Measurements from ENCODE around the gene PRDM16. TPM values are rescaled to one million over a fixed set of nuclear protein-coding genes. Genes with fewer than 3 reads are reported as not detected.

PRDM16 gene
- polyA plus RNA-seq, 2 donors = 0.15 to 0.28 TPM

DNA sequence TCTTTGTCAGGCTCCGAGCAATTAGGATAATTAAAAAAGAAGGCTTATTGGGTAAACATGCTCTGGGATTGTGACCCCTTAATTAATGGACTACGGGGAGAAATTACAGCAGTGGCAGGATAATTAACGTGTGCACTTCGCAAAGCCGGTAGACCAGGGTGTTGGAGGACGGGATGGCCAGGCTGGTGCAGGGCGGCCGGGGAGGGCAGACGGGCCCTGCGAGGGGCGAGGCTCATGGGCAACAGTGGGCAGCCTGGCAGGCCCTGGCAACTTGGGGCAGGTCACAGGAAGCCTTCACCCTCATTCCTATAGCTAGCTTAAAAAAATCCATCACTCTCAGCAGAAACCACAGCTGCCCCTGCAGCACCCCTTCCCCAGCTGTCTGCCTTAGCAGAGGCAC, 199.3 kb downstream of the PRDM16 start:
- Histone ChIP-seq H3K27ac (ENCODE audit: low read depth in 2 of 2, low read length in 1 of 2) (no peak overlapping the region), H3K4me3 (ENCODE audit: low read depth in 1 of 2, low read length in 2 of 2) (no peak overlapping the region), H3K27me3 (ENCODE audit: control insufficient read depth in 1 of 2, insufficient read depth in 2 of 2, low read length in 2 of 2) (no peaks in the 10 kb centered on the region), H3K4me1 (ENCODE audit: control insufficient read depth in 2 of 2, insufficient read depth in 2 of 2, low read length in 1 of 2) (no peaks in the 10 kb centered on the region), H3K36me3 (ENCODE audit: control insufficient read depth in 2 of 2, insufficient read depth in 2 of 2, low read length in 1 of 2) (no peaks in the 10 kb centered on the region), H3K9me3 (ENCODE audit: control insufficient read depth in 2 of 2, insufficient read depth in 1 of 2, low read depth in 1 of 2, low read length in 1 of 2) (no peaks in the 10 kb centered on the region)
- WGBS, 2 donors = 72 to 73% methylated on average over 11 of the region's 11 CpGs

DNA sequence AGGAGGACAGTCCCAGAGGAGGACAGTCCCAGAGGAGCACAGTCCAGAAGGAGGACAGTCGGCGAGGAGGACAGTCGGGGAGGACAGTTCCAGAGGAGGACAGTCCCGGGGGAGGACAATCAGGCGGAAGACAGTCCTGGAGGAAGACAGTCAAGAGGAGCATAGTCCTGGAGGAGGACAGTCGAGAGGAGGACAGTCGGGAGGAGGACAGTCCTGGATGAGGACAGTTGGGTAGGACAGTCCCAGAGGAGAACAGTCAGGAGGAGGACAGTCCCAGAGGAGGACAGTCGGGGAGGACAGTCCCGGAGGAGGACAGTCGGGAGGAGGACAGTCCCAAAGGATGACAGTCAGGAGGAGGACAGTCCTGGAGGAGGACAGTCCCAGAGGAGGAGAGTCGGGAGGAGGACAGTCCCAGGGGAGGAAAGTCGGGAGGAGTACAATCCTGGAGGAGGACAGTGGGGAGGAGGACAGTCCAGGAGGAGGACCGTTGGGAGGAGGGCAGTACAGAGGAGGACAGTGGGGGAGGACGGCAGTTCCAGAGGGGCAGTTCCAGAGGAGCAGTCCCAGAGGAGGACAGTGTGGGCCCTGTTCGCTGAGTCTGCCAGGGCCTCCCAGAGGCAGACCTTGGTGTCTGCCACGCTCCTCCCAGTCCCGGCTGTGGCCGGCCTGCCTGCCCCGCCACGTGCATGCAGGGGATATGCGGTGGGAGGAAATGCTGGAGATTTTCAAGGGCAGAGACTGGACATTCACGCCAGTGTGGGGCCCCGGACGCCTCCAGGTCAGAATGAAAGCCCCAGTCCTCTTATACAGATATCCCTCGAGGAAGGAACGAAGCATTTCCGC, 201.6 kb downstream of the PRDM16 start:
- no peaks in the 10 kb centered on the region for H3K27me3 ChIP-seq (ENCODE audit: control insufficient read depth in 1 of 2, insufficient read depth in 2 of 2, low read length in 2 of 2)
- WGBS, 2 donors = 76 to 80% methylated on average over 27 of the region's 27 CpGs
- no peaks in the 10 kb centered on the region for H3K4me1 ChIP-seq (ENCODE audit: control insufficient read depth in 2 of 2, insufficient read depth in 2 of 2, low read length in 1 of 2)
- no peaks in the 10 kb centered on the region for H3K9me3 ChIP-seq (ENCODE audit: control insufficient read depth in 2 of 2, insufficient read depth in 1 of 2, low read depth in 1 of 2, low read length in 1 of 2)
- H3K27ac ChIP-seq (ENCODE audit: low read depth in 2 of 2, low read length in 1 of 2) = no peak overlapping the region
- no peaks in the 10 kb centered on the region for H3K36me3 ChIP-seq (ENCODE audit: control insufficient read depth in 2 of 2, insufficient read depth in 2 of 2, low read length in 1 of 2)
- H3K4me3 ChIP-seq (ENCODE audit: low read depth in 1 of 2, low read length in 2 of 2) = no peak overlapping the region

DNA sequence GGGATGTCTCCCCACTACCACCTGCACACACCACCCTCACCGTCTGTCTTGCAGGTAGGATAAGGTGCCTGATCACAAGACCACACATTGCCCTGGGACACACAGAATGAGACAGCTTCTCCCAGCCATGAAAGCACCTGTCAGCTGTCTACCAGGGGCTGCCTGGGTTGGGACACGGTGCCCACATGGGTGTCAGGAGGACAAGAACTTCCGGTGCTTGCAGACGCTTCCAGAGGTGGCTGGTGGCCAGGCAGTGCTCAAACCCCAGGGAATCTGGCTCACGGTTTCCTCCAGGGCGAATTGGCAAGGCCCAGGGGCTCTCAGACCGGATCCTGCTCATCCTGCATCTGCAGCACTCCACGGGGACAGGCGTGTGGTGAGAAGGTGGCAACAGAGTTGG, 202.9 kb downstream of the PRDM16 start:
- H3K27ac ChIP-seq (ENCODE audit: low read depth in 2 of 2, low read length in 1 of 2) = no peak overlapping the region
- 59 to 62% methylated on average over 9 of the region's 9 CpGs for WGBS, 2 donors
- H3K4me3 ChIP-seq (ENCODE audit: low read depth in 1 of 2, low read length in 2 of 2) = no peak overlapping the region
- no peaks in the 10 kb centered on the region for H3K9me3 ChIP-seq (ENCODE audit: control insufficient read depth in 2 of 2, insufficient read depth in 1 of 2, low read depth in 1 of 2, low read length in 1 of 2)
- H3K4me1 ChIP-seq (ENCODE audit: control insufficient read depth in 2 of 2, insufficient read depth in 2 of 2, low read length in 1 of 2) = no peaks in the 10 kb centered on the region
- H3K36me3 ChIP-seq (ENCODE audit: control insufficient read depth in 2 of 2, insufficient read depth in 2 of 2, low read length in 1 of 2) = no peaks in the 10 kb centered on the region
- H3K27me3 ChIP-seq (ENCODE audit: control insufficient read depth in 1 of 2, insufficient read depth in 2 of 2, low read length in 2 of 2) = no peaks in the 10 kb centered on the region

DNA sequence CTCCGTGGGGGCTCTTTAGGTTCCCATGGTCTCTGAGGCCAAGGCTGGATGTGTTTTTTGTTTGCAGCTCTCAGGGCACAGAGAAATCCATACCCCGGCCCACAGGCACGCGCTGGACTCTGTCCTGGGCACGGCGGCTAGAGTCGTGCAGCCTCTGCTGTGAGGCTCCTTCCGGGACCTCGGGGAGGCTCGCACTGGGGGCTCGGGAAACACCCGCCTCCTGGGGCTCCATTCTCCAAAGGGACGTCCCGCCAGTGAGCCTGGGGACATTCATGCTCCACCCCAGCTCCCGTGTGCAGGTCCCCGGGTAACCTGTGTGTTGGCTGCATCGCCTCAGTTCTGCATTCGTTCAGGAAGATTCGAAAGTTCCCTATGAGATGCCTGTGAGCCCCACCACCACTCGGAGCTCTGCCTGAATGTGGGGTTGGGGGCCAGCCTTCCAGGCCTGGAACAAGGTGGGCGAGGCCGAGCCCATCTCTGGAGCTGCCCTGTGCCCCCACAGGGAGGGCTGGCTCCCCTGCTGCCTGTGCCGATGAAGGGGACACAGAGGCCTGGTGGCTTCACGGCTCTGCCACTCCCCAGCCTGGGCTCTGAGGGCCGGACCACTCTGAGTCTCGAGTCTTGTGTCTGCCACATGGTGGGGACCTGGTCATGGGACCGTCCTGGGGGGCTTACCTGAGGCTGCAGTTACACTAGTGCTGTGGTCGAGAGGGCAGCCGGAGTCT, 203.5 kb downstream of the PRDM16 start:
- no peaks in the 10 kb centered on the region for H3K36me3 ChIP-seq (ENCODE audit: control insufficient read depth in 2 of 2, insufficient read depth in 2 of 2, low read length in 1 of 2)
- no peaks in the 10 kb centered on the region for H3K4me1 ChIP-seq (ENCODE audit: control insufficient read depth in 2 of 2, insufficient read depth in 2 of 2, low read length in 1 of 2)
- H3K9me3 ChIP-seq (ENCODE audit: control insufficient read depth in 2 of 2, insufficient read depth in 1 of 2, low read depth in 1 of 2, low read length in 1 of 2) = no peaks in the 10 kb centered on the region
- no peak overlapping the region for H3K27ac ChIP-seq (ENCODE audit: low read depth in 2 of 2, low read length in 1 of 2)
- H3K4me3 ChIP-seq (ENCODE audit: low read depth in 1 of 2, low read length in 2 of 2) = no peak overlapping the region
- WGBS, 2 donors = 79 to 81% methylated on average over 29 of the region's 29 CpGs
- H3K27me3 ChIP-seq (ENCODE audit: control insufficient read depth in 1 of 2, insufficient read depth in 2 of 2, low read length in 2 of 2) = no peaks in the 10 kb centered on the region

DNA sequence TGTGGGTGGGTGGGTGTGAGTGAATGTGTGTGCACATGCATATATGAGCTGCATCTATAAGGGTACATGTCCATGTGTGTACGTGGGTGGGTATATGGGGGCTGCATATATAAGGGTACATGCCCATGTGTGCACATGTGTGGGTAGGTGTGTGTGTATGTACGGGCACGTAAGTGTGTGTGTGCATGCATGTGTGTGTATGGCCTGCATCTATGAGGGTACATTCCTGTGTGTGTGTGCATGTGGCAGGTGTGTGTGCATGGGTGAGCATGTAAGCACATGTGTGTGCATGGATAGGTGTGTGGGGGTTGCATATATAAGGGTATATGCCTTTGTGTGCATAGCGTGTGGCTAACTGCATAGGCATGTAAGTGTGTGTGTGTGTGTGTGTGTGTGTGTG, 204.4 kb downstream of the PRDM16 start:
- Histone ChIP-seq H3K4me3 (ENCODE audit: low read depth in 1 of 2, low read length in 2 of 2) (no peak overlapping the region), H3K9me3 (ENCODE audit: control insufficient read depth in 2 of 2, insufficient read depth in 1 of 2, low read depth in 1 of 2, low read length in 1 of 2) (no peaks in the 10 kb centered on the region), H3K27ac (ENCODE audit: low read depth in 2 of 2, low read length in 1 of 2) (no peak overlapping the region), H3K27me3 (ENCODE audit: control insufficient read depth in 1 of 2, insufficient read depth in 2 of 2, low read length in 2 of 2) (no peaks in the 10 kb centered on the region), H3K4me1 (ENCODE audit: control insufficient read depth in 2 of 2, insufficient read depth in 2 of 2, low read length in 1 of 2) (no peaks in the 10 kb centered on the region), H3K36me3 (ENCODE audit: control insufficient read depth in 2 of 2, insufficient read depth in 2 of 2, low read length in 1 of 2) (no peaks in the 10 kb centered on the region)
- 90 to 100% methylated on average over 4 of the region's 4 CpGs for WGBS, 2 donors

DNA sequence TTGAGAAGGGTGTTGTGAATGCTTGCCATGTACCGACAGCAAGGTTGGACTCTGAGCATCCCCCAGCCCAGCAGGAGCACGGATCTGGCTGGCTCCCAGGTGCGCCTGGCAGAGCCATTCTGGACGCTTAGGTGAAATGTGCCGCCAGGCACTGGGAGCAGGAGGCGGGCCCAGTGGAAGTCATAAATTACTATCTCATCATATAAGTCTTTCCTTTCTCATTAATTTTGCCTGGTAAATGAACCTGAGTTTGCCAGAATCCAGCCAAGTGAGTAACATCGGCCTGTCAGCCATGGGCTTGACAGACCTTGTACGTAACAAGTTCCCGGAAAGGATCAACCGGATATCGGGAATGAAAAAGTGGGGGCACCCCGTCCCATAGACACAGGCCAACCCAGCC, 206.0 kb downstream of the PRDM16 start:
- 63 to 79% methylated on average over 12 of the region's 12 CpGs for WGBS, 2 donors
- Histone ChIP-seq H3K27ac (ENCODE audit: low read depth in 2 of 2, low read length in 1 of 2) (no peak overlapping the region), H3K9me3 (ENCODE audit: control insufficient read depth in 2 of 2, insufficient read depth in 1 of 2, low read depth in 1 of 2, low read length in 1 of 2) (no peaks in the 10 kb centered on the region), H3K4me1 (ENCODE audit: control insufficient read depth in 2 of 2, insufficient read depth in 2 of 2, low read length in 1 of 2) (no peaks in the 10 kb centered on the region), H3K4me3 (ENCODE audit: low read depth in 1 of 2, low read length in 2 of 2) (no peak overlapping the region), H3K27me3 (ENCODE audit: control insufficient read depth in 1 of 2, insufficient read depth in 2 of 2, low read length in 2 of 2) (no peaks in the 10 kb centered on the region), H3K36me3 (ENCODE audit: control insufficient read depth in 2 of 2, insufficient read depth in 2 of 2, low read length in 1 of 2) (no peaks in the 10 kb centered on the region)

DNA sequence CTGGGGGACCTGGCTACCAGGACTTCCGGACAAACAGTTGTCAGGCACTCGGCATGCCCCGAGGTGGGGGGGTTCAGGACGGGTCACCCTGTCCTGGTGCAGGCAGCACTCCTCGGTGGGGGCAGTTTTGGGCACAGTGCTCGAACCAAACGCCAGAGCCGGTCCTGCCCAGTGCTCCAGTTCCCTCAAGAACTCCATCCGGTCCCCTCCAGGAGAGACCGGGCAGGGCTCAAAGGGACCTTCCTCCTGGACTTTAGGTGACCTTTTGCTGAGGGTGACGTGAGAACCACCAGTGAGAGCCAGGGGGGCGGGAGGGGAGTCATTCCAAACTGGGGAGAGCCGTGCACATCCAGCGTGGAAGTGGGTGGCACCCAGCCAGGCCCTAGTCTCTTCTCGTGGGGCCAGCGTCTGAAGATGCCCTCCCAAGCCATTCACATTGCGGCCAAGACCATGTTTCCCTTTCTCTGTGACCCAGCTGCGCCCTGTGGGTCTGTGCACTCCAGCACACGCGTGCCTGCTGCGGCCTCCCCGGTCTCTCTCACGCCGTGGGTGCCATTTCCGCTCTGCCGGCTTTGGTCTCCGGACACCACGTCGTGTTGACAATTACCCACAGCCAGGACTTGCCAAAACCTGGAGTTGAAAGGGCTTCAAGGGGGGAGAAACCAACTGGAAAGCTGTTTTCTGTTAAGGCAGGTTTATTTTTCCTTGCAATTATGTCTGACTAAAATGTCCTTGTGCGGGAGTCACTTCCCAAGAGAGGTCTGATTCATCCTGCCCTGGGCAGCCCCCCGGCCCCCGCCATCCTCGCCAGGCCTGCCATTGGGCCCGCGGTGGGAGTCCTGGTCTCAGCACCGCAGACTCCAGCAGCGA, 206.7 kb downstream of the PRDM16 start:
- Histone ChIP-seq H3K27me3 (ENCODE audit: control insufficient read depth in 1 of 2, insufficient read depth in 2 of 2, low read length in 2 of 2) (no peaks in the 10 kb centered on the region), H3K27ac (ENCODE audit: low read depth in 2 of 2, low read length in 1 of 2) (no peak overlapping the region)

DNA sequence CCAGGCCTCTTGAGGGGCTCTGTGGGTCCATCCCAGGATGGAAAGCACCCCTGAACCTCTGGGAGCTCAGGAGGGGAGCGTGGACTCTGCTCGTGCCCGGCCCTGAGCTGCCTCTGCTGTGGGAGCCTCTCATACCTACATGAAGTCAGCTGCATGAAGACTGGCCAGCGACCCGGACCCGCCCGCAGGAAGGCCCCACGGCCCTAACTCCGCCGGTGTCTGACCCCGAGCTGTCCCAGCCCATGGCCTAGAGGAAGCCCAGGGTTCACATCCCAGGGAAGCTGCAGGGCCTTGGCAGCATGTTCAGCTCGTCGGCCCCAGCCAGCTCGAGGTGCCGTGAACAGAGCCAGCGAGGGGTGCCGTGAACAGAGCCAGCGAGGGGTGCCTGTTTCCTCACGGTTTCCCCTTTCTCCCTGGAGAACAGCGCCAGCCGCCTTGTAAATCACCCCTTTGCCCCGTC, 207.4 kb downstream of the PRDM16 start:
- no peaks in the 10 kb centered on the region for H3K9me3 ChIP-seq (ENCODE audit: control insufficient read depth in 2 of 2, insufficient read depth in 1 of 2, low read depth in 1 of 2, low read length in 1 of 2)
- no peak overlapping the region for H3K27ac ChIP-seq (ENCODE audit: low read depth in 2 of 2, low read length in 1 of 2)
- H3K27me3 ChIP-seq (ENCODE audit: control insufficient read depth in 1 of 2, insufficient read depth in 2 of 2, low read length in 2 of 2) = no peaks in the 10 kb centered on the region
- 77% methylated on average over 21 to 22 of the region's 22 CpGs for whole genome bisulfite sequencing, 2 donors
- H3K36me3 ChIP-seq (ENCODE audit: control insufficient read depth in 2 of 2, insufficient read depth in 2 of 2, low read length in 1 of 2) = no peaks in the 10 kb centered on the region
- H3K4me1 ChIP-seq (ENCODE audit: control insufficient read depth in 2 of 2, insufficient read depth in 2 of 2, low read length in 1 of 2) = no peaks in the 10 kb centered on the region
- H3K4me3 ChIP-seq (ENCODE audit: low read depth in 1 of 2, low read length in 2 of 2) = no peak overlapping the region

More for the DNA sequence above, 206.7 kb downstream of the PRDM16 start:
- no peaks in the 10 kb centered on the region for H3K9me3 ChIP-seq (ENCODE audit: control insufficient read depth in 2 of 2, insufficient read depth in 1 of 2, low read depth in 1 of 2, low read length in 1 of 2)
- 72 to 76% methylated on average over 37 of the region's 37 CpGs for WGBS, 2 donors
- H3K4me1 ChIP-seq (ENCODE audit: control insufficient read depth in 2 of 2, insufficient read depth in 2 of 2, low read length in 1 of 2) = no peaks in the 10 kb centered on the region
- no peaks in the 10 kb centered on the region for H3K36me3 ChIP-seq (ENCODE audit: control insufficient read depth in 2 of 2, insufficient read depth in 2 of 2, low read length in 1 of 2)
- H3K4me3 ChIP-seq (ENCODE audit: low read depth in 1 of 2, low read length in 2 of 2) = no peak overlapping the region

DNA sequence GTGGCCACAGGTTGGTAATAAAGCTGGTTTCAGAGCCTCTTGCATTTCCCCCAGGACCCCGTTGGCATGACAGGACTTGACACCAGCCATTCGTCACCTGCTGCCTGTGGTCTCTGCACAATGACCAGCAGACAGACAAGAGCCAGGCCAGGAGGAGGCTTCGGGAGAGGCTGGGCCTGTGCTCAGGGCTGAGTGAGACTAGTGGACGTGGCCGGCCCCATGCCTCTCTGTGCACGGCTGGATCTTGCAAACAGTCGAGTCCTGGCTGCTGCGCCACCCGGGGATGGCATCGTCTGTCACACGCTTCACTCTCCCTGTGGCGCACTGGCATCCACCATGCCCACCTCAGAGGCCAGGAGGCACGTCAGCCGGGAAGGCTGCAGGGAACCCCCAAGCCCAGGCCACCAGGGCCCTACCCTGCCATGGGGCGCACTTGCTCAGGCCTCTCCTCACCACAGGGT, 208.0 kb downstream of the PRDM16 start:
- no peaks in the 10 kb centered on the region for H3K36me3 ChIP-seq (ENCODE audit: control insufficient read depth in 2 of 2, insufficient read depth in 2 of 2, low read length in 1 of 2)
- no peak overlapping the region for H3K27ac ChIP-seq (ENCODE audit: low read depth in 2 of 2, low read length in 1 of 2)
- 84 to 93% methylated on average over 13 to 15 of the region's 15 CpGs for whole genome bisulfite sequencing, 2 donors
- H3K27me3 ChIP-seq (ENCODE audit: control insufficient read depth in 1 of 2, insufficient read depth in 2 of 2, low read length in 2 of 2) = no peaks in the 10 kb centered on the region
- no peaks in the 10 kb centered on the region for H3K9me3 ChIP-seq (ENCODE audit: control insufficient read depth in 2 of 2, insufficient read depth in 1 of 2, low read depth in 1 of 2, low read length in 1 of 2)
- no peak overlapping the region for H3K4me3 ChIP-seq (ENCODE audit: low read depth in 1 of 2, low read length in 2 of 2)
- no peaks in the 10 kb centered on the region for H3K4me1 ChIP-seq (ENCODE audit: control insufficient read depth in 2 of 2, insufficient read depth in 2 of 2, low read length in 1 of 2)

Measured in esophagus (tissue), 2 donors.